NCI-H2029 (cell line): ENCODE measurements around the gene ABCA7.
A peak's percentile ranks its signal among the peaks of the same experiment; 100 is the strongest.

ENCODE experiments used
- DNase-seq: peaks from one replicate; lab custom pipeline; 2025; lab: John Stamatoyannopoulos, UW

Gene ABCA7

GRCh38 chr19:1039646-1040475, at the start of gene ABCA7:
Gene ABCA7 (plus strand): TSS chr19:1040107. CDS start chr19:1041362, 1,255 bp downstream.
- peak; percentile 97 for DNase-seq

GRCh38 chr19:990119-990571, 49.8 kb upstream of the ABCA7 start:
- no peak for DNase-seq

- DNase-seq = no peak
Observed at GRCh38 chr19:990746-991145, 49.2 kb upstream of the ABCA7 start.

GRCh38 chr19:991174-991931, 48.6 kb upstream of the ABCA7 start:
- DNase-seq = no peak

GRCh38 chr19:991932-992669, 47.8 kb upstream of the ABCA7 start:
- DNase-seq = no peak

GRCh38 chr19:992670-993055, 47.2 kb upstream of the ABCA7 start:
- no peak for DNase-seq

GRCh38 chr19:993361-993830, 46.5 kb upstream of the ABCA7 start:
- DNase-seq = no peak

GRCh38 chr19:993831-994393, 46.0 kb upstream of the ABCA7 start:
- no peak for DNase-seq

- no peak for DNase-seq
Observed at GRCh38 chr19:994516-994915, 45.4 kb upstream of the ABCA7 start.

- DNase-seq = peak; percentile 71
Observed at GRCh38 chr19:995051-995827, 44.7 kb upstream of the ABCA7 start.

- DNase-seq = no peak
Observed at GRCh38 chr19:996051-996838, 43.7 kb upstream of the ABCA7 start.

- no peak for DNase-seq
Observed at GRCh38 chr19:998064-998463, 41.8 kb upstream of the ABCA7 start.

GRCh38 chr19:999379-999719, 40.6 kb upstream of the ABCA7 start:
- DNase-seq = no peak

- DNase-seq = no peak
Observed at GRCh38 chr19:1000095-1000494, 39.8 kb upstream of the ABCA7 start, which contains the start of gene GRIN3B. Gene GRIN3B (plus strand): TSS chr19:1000419. CDS start chr19:1000438, 19 bp downstream.

GRCh38 chr19:1000591-1001537, 39.0 kb upstream of the ABCA7 start:
- no peak for DNase-seq

GRCh38 chr19:1001538-1002166, 38.3 kb upstream of the ABCA7 start:
- DNase-seq = no peak

GRCh38 chr19:1002600-1002999, 37.3 kb upstream of the ABCA7 start:
- no peak for DNase-seq

- no peak for DNase-seq
Observed at GRCh38 chr19:1003283-1003682, 36.6 kb upstream of the ABCA7 start.
